ENCODE measurements around the gene BRIP1. TPM values are rescaled to one million over a fixed set of nuclear protein-coding genes. Genes with fewer than 3 reads are reported as not detected.
"Not testable (repeated sequence)": the region's sequence is repeated elsewhere in the genome, so short reads cannot be mapped to it uniquely, and the experiment has no call there.

The BRIP1 gene
- polyA plus RNA-seq, 2 donors, result 1.4 to 1.7 TPM

- Histone ChIP-seq H3K4me3 (ENCODE audit: low read depth in 1 of 2, low read length in 2 of 2) (no peak overlapping the region), H3K27me3 (ENCODE audit: control insufficient read depth in 1 of 2, insufficient read depth in 2 of 2, low read length in 2 of 2) (no peaks in the 10 kb centered on the region), H3K9me3 (ENCODE audit: control insufficient read depth in 2 of 2, insufficient read depth in 1 of 2, low read depth in 1 of 2, low read length in 1 of 2) (no peaks in the 10 kb centered on the region), H3K4me1 (ENCODE audit: control insufficient read depth in 2 of 2, insufficient read depth in 2 of 2, low read length in 1 of 2) (no peaks in the 10 kb centered on the region), H3K27ac (ENCODE audit: low read depth in 2 of 2, low read length in 1 of 2) (no peak overlapping the region), H3K36me3 (ENCODE audit: control insufficient read depth in 2 of 2, insufficient read depth in 2 of 2, low read length in 1 of 2) (no peaks in the 10 kb centered on the region)
- WGBS, 2 donors, result 98% methylated on average over 1 of the region's 1 CpG
These were observed 139.4 kb downstream of the BRIP1 start for GRCh38 chr17:61723914-61724313.

- H3K27ac ChIP-seq (ENCODE audit: low read depth in 2 of 2, low read length in 1 of 2), result no peak overlapping the region
- H3K9me3 ChIP-seq (ENCODE audit: control insufficient read depth in 2 of 2, insufficient read depth in 1 of 2, low read depth in 1 of 2, low read length in 1 of 2), result no peaks in the 10 kb centered on the region
- H3K4me3 ChIP-seq (ENCODE audit: low read depth in 1 of 2, low read length in 2 of 2), result no peak overlapping the region
- H3K4me1 ChIP-seq (ENCODE audit: control insufficient read depth in 2 of 2, insufficient read depth in 2 of 2, low read length in 1 of 2), result no peaks in the 10 kb centered on the region
- H3K36me3 ChIP-seq (ENCODE audit: control insufficient read depth in 2 of 2, insufficient read depth in 2 of 2, low read length in 1 of 2), result no peaks in the 10 kb centered on the region
- no peaks in the 10 kb centered on the region for H3K27me3 ChIP-seq (ENCODE audit: control insufficient read depth in 1 of 2, insufficient read depth in 2 of 2, low read length in 2 of 2)
These were observed 140.1 kb downstream of the BRIP1 start for GRCh38 chr17:61723183-61723582.

- no peaks in the 10 kb centered on the region for H3K27me3 ChIP-seq (ENCODE audit: control insufficient read depth in 1 of 2, insufficient read depth in 2 of 2, low read length in 2 of 2)
- no peak overlapping the region for H3K27ac ChIP-seq (ENCODE audit: low read depth in 2 of 2, low read length in 1 of 2)
- no peaks in the 10 kb centered on the region for H3K4me1 ChIP-seq (ENCODE audit: control insufficient read depth in 2 of 2, insufficient read depth in 2 of 2, low read length in 1 of 2)
- H3K36me3 ChIP-seq (ENCODE audit: control insufficient read depth in 2 of 2, insufficient read depth in 2 of 2, low read length in 1 of 2), result no peaks in the 10 kb centered on the region
- no peak overlapping the region for H3K4me3 ChIP-seq (ENCODE audit: low read depth in 1 of 2, low read length in 2 of 2)
- WGBS, 2 donors, result 94 to 97% methylated on average over 2 of the region's 2 CpGs
- no peaks in the 10 kb centered on the region for H3K9me3 ChIP-seq (ENCODE audit: control insufficient read depth in 2 of 2, insufficient read depth in 1 of 2, low read depth in 1 of 2, low read length in 1 of 2)
These were observed 140.9 kb downstream of the BRIP1 start for GRCh38 chr17:61722398-61722797.

- Histone ChIP-seq H3K27me3 (ENCODE audit: control insufficient read depth in 1 of 2, insufficient read depth in 2 of 2, low read length in 2 of 2) (no peaks in the 10 kb centered on the region), H3K9me3 (ENCODE audit: control insufficient read depth in 2 of 2, insufficient read depth in 1 of 2, low read depth in 1 of 2, low read length in 1 of 2) (no peaks in the 10 kb centered on the region), H3K27ac (ENCODE audit: low read depth in 2 of 2, low read length in 1 of 2) (no peak overlapping the region), H3K4me3 (ENCODE audit: low read depth in 1 of 2, low read length in 2 of 2) (no peak overlapping the region), H3K4me1 (ENCODE audit: control insufficient read depth in 2 of 2, insufficient read depth in 2 of 2, low read length in 1 of 2) (no peaks in the 10 kb centered on the region), H3K36me3 (ENCODE audit: control insufficient read depth in 2 of 2, insufficient read depth in 2 of 2, low read length in 1 of 2) (no peaks in the 10 kb centered on the region)
- WGBS, 2 donors, result 99% methylated on average over 4 of the region's 4 CpGs
These were observed 143.1 kb downstream of the BRIP1 start for GRCh38 chr17:61720016-61720795.

- not testable (repeated sequence) for H3K4me1 ChIP-seq (ENCODE audit: control insufficient read depth in 2 of 2, insufficient read depth in 2 of 2, low read length in 1 of 2); H3K4me3 ChIP-seq (ENCODE audit: low read depth in 1 of 2, low read length in 2 of 2); H3K27me3 ChIP-seq (ENCODE audit: control insufficient read depth in 1 of 2, insufficient read depth in 2 of 2, low read length in 2 of 2); H3K36me3 ChIP-seq (ENCODE audit: control insufficient read depth in 2 of 2, insufficient read depth in 2 of 2, low read length in 1 of 2); H3K27ac ChIP-seq (ENCODE audit: low read depth in 2 of 2, low read length in 1 of 2); H3K9me3 ChIP-seq (ENCODE audit: control insufficient read depth in 2 of 2, insufficient read depth in 1 of 2, low read depth in 1 of 2, low read length in 1 of 2)
- 96 to 97% methylated on average over 8 of the region's 8 CpGs for WGBS, 2 donors
These were observed 144.1 kb downstream of the BRIP1 start for GRCh38 chr17:61719220-61719619.

- H3K9me3 ChIP-seq (ENCODE audit: control insufficient read depth in 2 of 2, insufficient read depth in 1 of 2, low read depth in 1 of 2, low read length in 1 of 2), result no peaks in the 10 kb centered on the region
- H3K27me3 ChIP-seq (ENCODE audit: control insufficient read depth in 1 of 2, insufficient read depth in 2 of 2, low read length in 2 of 2), result no peaks in the 10 kb centered on the region
- H3K4me1 ChIP-seq (ENCODE audit: control insufficient read depth in 2 of 2, insufficient read depth in 2 of 2, low read length in 1 of 2), result no peaks in the 10 kb centered on the region
- H3K27ac ChIP-seq (ENCODE audit: low read depth in 2 of 2, low read length in 1 of 2), result no peak overlapping the region
- H3K4me3 ChIP-seq (ENCODE audit: low read depth in 1 of 2, low read length in 2 of 2), result no peak overlapping the region
- H3K36me3 ChIP-seq (ENCODE audit: control insufficient read depth in 2 of 2, insufficient read depth in 2 of 2, low read length in 1 of 2), result no peaks in the 10 kb centered on the region
These were observed 145.3 kb downstream of the BRIP1 start for GRCh38 chr17:61718022-61718421.

- Histone ChIP-seq H3K9me3 (ENCODE audit: control insufficient read depth in 2 of 2, insufficient read depth in 1 of 2, low read depth in 1 of 2, low read length in 1 of 2) (no peaks in the 10 kb centered on the region), H3K4me1 (ENCODE audit: control insufficient read depth in 2 of 2, insufficient read depth in 2 of 2, low read length in 1 of 2) (no peaks in the 10 kb centered on the region), H3K4me3 (ENCODE audit: low read depth in 1 of 2, low read length in 2 of 2) (no peak overlapping the region), H3K36me3 (ENCODE audit: control insufficient read depth in 2 of 2, insufficient read depth in 2 of 2, low read length in 1 of 2) (no peaks in the 10 kb centered on the region), H3K27ac (ENCODE audit: low read depth in 2 of 2, low read length in 1 of 2) (no peak overlapping the region), H3K27me3 (ENCODE audit: control insufficient read depth in 1 of 2, insufficient read depth in 2 of 2, low read length in 2 of 2) (no peaks in the 10 kb centered on the region)
- 95 to 96% methylated on average over 4 of the region's 4 CpGs for WGBS, 2 donors
These were observed 146.0 kb downstream of the BRIP1 start for GRCh38 chr17:61717352-61717751.

- no peaks in the 10 kb centered on the region for H3K36me3 ChIP-seq (ENCODE audit: control insufficient read depth in 2 of 2, insufficient read depth in 2 of 2, low read length in 1 of 2)
- 90 to 98% methylated on average over 1 of the region's 1 CpG for WGBS, 2 donors
- H3K27me3 ChIP-seq (ENCODE audit: control insufficient read depth in 1 of 2, insufficient read depth in 2 of 2, low read length in 2 of 2), result no peaks in the 10 kb centered on the region
These were observed 147.0 kb downstream of the BRIP1 start for GRCh38 chr17:61716225-61716829.

GRCh38 chr17:61715348-61715747 is 148.0 kb downstream of the BRIP1 start:
- Histone ChIP-seq H3K27me3 (ENCODE audit: control insufficient read depth in 1 of 2, insufficient read depth in 2 of 2, low read length in 2 of 2) (no peaks in the 10 kb centered on the region), H3K9me3 (ENCODE audit: control insufficient read depth in 2 of 2, insufficient read depth in 1 of 2, low read depth in 1 of 2, low read length in 1 of 2) (no peaks in the 10 kb centered on the region), H3K36me3 (ENCODE audit: control insufficient read depth in 2 of 2, insufficient read depth in 2 of 2, low read length in 1 of 2) (no peaks in the 10 kb centered on the region), H3K4me1 (ENCODE audit: control insufficient read depth in 2 of 2, insufficient read depth in 2 of 2, low read length in 1 of 2) (no peaks in the 10 kb centered on the region), H3K27ac (ENCODE audit: low read depth in 2 of 2, low read length in 1 of 2) (no peak overlapping the region), H3K4me3 (ENCODE audit: low read depth in 1 of 2, low read length in 2 of 2) (no peak overlapping the region)
- WGBS, 2 donors, result 95 to 96% methylated on average over 1 of the region's 1 CpG

More at GRCh38 chr17:61716225-61716829, 147.0 kb downstream of the BRIP1 start:
- H3K4me1 ChIP-seq (ENCODE audit: control insufficient read depth in 2 of 2, insufficient read depth in 2 of 2, low read length in 1 of 2), result no peaks in the 10 kb centered on the region
- H3K27ac ChIP-seq (ENCODE audit: low read depth in 2 of 2, low read length in 1 of 2), result no peak overlapping the region
- H3K9me3 ChIP-seq (ENCODE audit: control insufficient read depth in 2 of 2, insufficient read depth in 1 of 2, low read depth in 1 of 2, low read length in 1 of 2), result no peaks in the 10 kb centered on the region
- H3K4me3 ChIP-seq (ENCODE audit: low read depth in 1 of 2, low read length in 2 of 2), result no peak overlapping the region

- Histone ChIP-seq H3K4me1 (ENCODE audit: control insufficient read depth in 2 of 2, insufficient read depth in 2 of 2, low read length in 1 of 2) (no peaks in the 10 kb centered on the region), H3K9me3 (ENCODE audit: control insufficient read depth in 2 of 2, insufficient read depth in 1 of 2, low read depth in 1 of 2, low read length in 1 of 2) (no peaks in the 10 kb centered on the region), H3K27me3 (ENCODE audit: control insufficient read depth in 1 of 2, insufficient read depth in 2 of 2, low read length in 2 of 2) (no peaks in the 10 kb centered on the region), H3K36me3 (ENCODE audit: control insufficient read depth in 2 of 2, insufficient read depth in 2 of 2, low read length in 1 of 2) (no peaks in the 10 kb centered on the region), H3K27ac (ENCODE audit: low read depth in 2 of 2, low read length in 1 of 2) (no peak overlapping the region), H3K4me3 (ENCODE audit: low read depth in 1 of 2, low read length in 2 of 2) (no peak overlapping the region)
- 94 to 97% methylated on average over 2 of the region's 2 CpGs for WGBS, 2 donors
These were observed 149.0 kb downstream of the BRIP1 start for GRCh38 chr17:61714300-61714699.
